ENCODE data around the gene ARHGEF25. TPM values are rescaled to one million over a fixed set of nuclear protein-coding genes. Genes with fewer than 3 reads are reported as not detected.

ARHGEF25 gene
- total and polyA plus RNA-seq, 2 of the 13 experiments (the other 11 are each of a cell fraction or from before 2014, with no cell fraction given): 11.5 to 12.5 TPM

GRCh38 chr12:57575771-57576612, 35.2 kb upstream of the ARHGEF25 start (continued):
- TF ChIP-seq SRSF9 (IDR thresholded peaks at IDR 0.05; ENCODE audit: borderline replicate concordance, insufficient read depth, low read depth, low read length, poor library complexity, severe bottlenecking) (no peak), ZNF441 (CRISPR knock-in tag; IDR thresholded peaks at IDR 0.05; ENCODE audit: borderline replicate concordance) (no peak), HNF1B (CRISPR knock-in tag; IDR thresholded peaks at IDR 0.05) (no peak), FOXO4 (CRISPR knock-in tag; conservative IDR thresholded peaks at IDR 0.05) (no peak), REPIN1 (CRISPR knock-in tag; IDR thresholded peaks at IDR 0.05; ENCODE audit: borderline replicate concordance, low read depth) (peak; percentile 66; the same call in 1 of the 2 replicates), ZNF354B (CRISPR knock-in tag; IDR thresholded peaks at IDR 0.05) (no peak), ZNF12 (CRISPR knock-in tag; IDR thresholded peaks at IDR 0.05) (no peak), ZNF296 (CRISPR knock-in tag; conservative IDR thresholded peaks at IDR 0.05) (no peak), ZBTB39 (CRISPR knock-in tag; IDR thresholded peaks at IDR 0.05) (no peak), MNT (IDR thresholded peaks at IDR 0.05) (no peak), RARG (CRISPR knock-in tag; IDR thresholded peaks at IDR 0.05; ENCODE audit: low read depth) (no peak), ZNF451 (CRISPR knock-in tag; IDR thresholded peaks at IDR 0.05) (no peak), TGIF2 (CRISPR knock-in tag; IDR thresholded peaks at IDR 0.05) (no peak), ZNF18 (CRISPR knock-in tag; IDR thresholded peaks at IDR 0.05; ENCODE audit: insufficient replicate concordance) (peak; percentile 62), TEF (CRISPR knock-in tag; IDR thresholded peaks at IDR 0.05) (no peak), ARID3A (IDR thresholded peaks at IDR 0.05; ENCODE audit: low read depth, low read length) (no peak), ZNF282 (IDR thresholded peaks at IDR 0.05; ENCODE audit: partially characterized antibody) (no peak)
